NCI-H1930 (cell line): Measurements from ENCODE around the gene OR4F15.
"Not testable (repeated sequence)": the region's sequence is repeated elsewhere in the genome, so short reads cannot be mapped to it uniquely, and the experiment has no call there.

ENCODE experiments used
- DNase-seq, 2 experiments: peaks; one replicate each; lab custom pipeline; 2025; lab: John Stamatoyannopoulos, UW

OR4F15 gene, protein sequence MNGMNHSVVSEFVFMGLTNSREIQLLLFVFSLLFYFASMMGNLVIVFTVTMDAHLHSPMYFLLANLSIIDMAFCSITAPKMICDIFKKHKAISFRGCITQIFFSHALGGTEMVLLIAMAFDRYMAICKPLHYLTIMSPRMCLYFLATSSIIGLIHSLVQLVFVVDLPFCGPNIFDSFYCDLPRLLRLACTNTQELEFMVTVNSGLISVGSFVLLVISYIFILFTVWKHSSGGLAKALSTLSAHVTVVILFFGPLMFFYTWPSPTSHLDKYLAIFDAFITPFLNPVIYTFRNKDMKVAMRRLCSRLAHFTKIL

DNA sequence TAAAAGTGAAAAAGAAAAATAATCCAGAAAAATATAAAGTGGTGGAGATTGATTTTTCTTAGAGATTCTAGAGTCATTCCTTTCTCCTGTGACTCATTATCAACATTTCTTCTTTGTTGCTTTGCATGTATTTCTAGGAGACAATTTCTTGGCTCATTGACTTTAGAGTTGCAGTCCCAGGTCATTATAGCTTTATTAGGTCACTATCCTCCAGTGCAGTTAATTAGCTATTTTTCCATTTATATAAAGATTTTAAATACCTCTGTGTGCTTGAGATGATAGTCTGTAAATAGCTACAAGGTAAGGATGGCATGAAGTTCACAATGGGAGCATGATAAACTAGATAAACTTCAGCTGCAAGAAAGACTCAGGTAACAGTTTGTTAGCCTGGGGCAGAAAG lies at the start of gene OR4F15:
Gene OR4F15 (plus strand): TSS at position 301 of the 400 bp plus-strand sequence. CDS start 5,985 bp downstream, outside the sequence.
- DNase-seq, result no peak

DNA sequence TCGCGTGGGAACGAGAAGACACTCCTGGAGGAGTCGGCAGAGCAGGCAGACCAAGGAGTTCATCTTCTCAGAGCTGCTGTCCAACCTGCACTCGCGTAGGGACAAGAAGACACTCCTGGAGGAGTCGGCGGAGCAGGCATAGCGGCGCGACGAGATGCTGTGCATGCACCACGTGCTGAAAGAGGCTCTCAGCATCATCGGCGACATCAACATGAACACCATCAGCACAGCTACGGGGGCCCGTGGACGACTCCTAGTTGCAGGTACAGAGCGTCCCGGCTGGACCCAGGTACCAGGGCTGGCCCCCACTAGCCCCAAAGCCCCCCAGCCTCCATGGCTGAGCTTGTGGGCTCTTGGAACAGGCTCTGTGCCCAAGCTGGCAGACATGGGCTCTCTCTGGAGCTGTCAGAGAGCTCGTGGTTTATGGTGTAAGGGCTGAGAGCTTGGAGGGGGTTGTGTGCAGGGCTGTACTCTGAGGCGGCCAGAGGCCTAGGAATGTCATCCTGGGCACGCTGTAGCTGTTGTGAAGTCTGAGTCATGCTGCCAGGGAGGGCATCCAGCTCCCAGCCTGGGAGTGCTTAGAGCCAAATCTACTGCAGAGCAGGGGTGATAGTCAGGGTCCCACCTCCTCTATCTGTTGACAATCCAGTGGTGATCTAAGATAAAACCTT lies 47.2 kb upstream of the OR4F15 start:
- DNase-seq, result not testable (repeated sequence)

DNA sequence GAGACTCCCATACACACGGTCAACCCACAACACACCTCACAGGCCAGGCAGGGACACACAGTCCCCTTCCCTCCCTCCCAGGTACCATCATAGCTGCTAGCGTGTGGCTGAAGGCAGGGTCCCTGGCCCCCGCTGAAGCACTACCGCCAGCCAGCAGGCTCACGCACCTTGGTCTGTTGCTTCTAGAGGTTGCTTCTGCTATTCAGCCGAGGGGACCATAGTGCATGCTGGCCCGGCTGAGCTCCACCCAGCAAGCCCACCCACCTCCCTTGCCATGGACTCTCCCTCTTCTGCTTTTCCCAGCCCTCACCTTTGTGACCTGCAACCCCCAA lies 46.7 kb upstream of the OR4F15 start:
- not testable (repeated sequence) for DNase-seq

DNA sequence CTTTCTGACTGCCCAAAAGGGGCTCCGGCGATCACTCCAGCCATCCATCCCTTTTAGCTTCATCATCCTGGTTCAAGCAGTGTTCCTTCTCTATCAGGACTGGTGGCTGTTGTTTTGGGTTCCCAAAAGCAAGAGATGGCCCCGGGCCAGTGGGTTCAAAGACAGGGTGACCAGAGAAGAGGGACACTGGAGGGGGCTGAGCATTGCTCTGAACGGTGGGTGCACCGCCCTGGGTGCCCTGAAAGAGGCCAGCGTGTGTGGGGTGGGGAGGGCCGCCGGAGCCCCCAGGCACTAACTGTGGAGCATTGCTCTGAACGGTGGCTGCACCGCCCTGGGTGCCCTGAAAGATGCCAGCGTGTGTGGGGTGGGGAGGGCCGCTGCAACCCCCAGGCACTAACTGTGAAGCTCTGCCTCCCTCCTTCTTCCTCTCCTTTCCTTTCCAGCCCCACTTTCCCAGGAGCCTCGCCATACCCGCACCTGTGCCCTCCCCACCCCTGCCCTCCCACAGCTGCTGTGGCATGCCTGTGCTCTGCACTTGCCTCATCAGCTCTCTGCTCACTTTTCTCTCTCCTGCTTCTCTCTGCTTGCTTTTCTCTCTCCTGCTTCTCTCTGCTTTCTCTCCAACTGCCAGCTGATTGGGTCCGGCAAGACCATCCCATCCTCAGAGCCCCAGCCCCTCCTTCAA lies 46.1 kb upstream of the OR4F15 start:
- DNase-seq, result no peak

DNA sequence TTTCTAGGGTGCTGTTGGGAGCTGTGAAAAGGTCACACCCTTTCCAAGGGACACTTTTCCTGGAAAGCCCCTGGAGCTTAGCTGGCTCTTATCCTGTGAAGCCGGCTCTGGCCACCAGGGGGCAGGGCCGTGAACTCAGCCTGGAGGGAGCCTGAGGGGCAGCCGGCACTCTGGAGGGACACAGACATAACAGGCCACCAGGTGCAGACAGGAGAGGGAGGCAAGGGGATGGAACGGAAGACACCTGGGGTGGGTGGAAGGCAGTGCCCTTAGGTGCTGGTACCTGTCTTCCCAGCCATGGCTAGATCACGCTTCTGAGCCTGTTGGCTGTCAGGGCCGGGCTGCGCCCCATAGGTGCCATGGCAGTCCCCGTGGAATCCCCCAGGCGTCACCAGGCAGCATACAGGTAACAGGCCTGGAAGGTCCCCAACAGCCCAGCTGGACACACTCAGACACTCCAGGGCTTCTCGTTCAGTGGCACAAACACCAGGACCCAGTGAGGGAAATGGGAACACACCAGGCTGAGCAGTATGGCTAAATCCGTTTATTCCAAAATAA lies 44.8 kb upstream of the OR4F15 start:
- DNase-seq, result not testable (repeated sequence)

DNA sequence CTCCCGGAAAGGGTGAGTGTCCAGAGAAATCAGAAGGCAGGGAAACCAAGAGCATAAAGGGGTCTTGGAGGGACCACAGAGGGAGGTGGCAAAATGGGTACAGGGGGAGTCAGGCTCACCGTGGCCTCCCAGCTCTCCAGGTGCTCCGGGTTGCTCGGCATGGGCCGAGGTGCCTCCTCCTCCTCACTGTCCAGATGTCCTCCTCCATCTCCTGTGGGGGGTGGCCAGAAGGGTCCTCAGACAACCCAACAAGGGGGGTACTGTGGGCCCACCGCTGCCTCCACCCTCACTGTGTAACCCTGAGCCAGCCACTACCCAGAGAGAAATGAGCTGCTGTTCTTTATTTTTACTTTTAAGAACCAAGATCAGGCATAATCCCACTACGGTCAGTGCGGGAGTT lies 39.1 kb upstream of the OR4F15 start:
- no peak for DNase-seq

DNA sequence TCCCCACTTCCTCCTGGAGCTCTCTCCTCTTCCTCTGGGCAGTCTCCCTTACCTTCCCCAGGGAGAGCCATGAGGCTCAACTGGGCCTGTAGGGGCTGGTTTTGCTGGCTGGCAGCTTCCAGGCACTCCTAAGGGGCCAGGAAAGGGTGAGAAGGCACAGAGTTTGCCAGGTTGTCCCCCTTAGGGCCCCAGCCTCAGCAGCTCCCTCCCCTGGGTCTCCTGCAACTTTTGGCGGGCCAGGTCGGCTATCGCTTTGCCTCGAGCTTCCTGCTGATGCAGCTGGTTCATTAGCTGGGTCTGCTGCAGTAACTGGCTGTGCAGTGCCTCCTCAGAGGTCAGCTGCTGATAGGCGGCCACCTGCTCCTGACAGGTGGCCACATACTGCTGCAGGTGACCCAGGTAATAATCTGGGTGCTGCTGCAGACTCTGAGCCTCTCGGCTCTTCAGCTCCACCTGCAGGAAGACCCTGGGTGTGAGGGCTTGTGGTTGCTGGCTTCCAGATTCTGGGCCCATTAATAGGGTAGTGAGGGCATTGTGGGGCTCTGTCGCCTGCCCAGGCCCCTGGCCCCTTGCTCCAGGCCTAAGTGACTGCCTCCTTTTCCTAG lies 38.4 kb upstream of the OR4F15 start:
- DNase-seq, result no peak

DNA sequence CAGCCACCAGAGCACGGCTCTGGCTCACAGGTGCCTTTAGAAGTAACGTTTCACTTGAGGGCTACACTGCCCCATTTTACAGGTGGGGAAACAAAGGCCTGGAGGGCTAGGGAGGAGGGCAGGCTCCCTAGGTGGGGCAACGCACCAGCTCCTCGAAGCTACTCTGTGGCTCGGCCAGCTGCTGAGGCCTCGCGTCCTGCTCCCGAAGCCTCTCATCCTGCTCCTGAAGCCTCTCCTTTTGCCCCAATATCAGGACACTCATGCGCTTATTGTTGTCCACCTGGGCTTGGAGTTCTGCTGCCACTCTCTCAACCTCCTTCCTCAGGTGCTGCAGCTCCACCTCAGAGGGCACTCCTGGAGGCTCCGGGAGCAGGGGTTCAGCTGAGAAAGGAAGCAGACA lies 36.9 kb upstream of the OR4F15 start:
- no peak for DNase-seq

DNA sequence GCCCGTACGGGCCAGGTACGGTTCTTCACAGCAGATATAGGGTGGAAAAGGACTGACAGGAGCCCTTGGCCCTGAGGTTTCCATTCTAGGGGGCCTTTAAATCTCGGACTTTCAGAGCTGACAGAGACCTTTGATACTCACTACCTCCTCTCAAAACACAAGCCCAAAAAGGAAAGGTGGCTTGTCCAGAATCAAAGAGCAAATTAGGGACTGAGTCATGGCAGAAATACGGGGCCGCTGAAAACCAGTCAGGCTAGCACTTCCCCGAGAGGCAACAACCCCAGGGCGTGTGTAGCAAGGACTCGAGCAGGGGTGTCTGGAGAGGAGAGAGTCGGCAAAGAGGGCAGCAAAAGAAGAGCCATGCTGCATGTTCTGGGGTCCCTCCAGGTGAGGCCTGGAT lies 33.4 kb upstream of the OR4F15 start:
- not testable (repeated sequence) for DNase-seq

DNA sequence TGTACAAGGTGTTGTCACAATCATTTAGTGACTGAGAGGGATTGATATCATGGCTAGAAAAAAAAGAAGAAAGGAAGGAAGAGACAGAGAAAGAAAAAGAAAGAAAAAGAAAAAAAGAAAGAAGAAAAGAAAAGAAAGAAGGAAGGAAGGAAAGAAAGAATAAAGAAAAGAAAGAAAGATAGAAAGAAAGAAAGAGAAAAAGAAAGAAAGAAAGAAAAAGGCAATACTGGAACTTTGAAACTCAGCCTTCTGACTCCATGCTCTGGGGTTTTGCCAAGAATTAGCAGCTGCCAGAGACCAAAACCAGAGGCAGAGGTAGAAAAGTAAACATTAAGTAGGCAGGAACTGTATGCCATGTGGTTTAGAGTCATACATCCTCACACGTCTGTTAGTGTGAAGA lies 31.8 kb upstream of the OR4F15 start:
- DNase-seq, result not testable (repeated sequence)

DNA sequence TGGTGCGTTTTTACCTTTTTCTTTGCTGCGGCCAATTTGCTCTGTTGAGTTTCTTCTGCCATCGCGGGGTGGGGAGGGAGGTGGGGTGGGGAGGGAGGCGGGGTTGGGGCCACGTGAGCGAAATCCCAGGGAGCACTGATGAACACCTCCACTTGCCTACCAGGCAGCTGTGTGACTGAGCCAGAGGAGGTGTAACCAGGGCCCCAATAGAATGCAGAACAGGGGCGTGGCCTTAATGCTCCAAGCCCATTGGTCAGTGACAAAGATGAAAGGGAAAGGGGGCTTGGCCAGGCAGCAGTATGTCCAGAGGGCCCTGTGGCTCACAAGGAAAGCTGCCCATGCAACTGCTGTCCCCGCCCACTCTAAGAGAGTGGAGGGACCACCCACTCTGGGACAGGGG lies 30.1 kb upstream of the OR4F15 start:
- no peak for DNase-seq

DNA sequence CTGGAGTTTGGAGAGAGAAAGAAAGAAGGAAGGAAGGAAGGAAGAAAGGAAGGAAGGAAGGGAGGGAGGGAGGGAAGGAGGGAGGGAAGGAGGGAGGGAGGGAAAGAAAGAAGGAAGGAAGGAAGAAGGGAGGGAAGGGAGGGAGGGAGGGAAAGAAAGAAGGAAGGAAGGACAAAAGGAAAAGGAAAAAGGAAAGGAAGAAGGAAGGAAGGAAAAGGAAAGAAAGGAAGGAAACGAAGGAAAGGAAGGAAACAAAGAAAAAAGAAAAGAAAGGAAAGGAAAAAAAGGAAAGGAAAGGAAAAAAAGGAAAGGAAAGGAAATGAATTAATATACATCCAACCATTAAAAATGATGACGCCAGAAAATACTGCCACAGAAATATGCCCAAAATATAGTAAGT lies 27.4 kb upstream of the OR4F15 start:
- DNase-seq, result no peak

DNA sequence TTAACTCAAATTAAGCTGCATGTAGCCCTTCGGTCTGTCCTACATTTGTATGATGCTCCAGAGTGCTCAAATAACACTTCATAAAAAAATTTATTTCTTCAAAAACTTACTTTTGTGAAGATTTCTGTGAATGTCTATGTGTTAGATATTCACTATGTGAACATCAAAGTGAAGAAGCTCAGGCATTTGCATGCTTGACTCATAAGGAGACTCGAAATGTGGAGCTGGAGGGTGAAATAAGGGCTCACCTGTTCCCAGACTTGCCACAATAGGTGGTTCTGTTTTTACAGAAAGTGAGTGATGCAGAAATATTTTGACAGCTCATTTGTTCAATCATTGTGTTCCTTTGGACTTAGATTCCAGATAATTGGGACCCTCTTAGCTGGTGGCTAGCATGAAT lies 25.6 kb upstream of the OR4F15 start:
- not testable (repeated sequence) for DNase-seq

DNA sequence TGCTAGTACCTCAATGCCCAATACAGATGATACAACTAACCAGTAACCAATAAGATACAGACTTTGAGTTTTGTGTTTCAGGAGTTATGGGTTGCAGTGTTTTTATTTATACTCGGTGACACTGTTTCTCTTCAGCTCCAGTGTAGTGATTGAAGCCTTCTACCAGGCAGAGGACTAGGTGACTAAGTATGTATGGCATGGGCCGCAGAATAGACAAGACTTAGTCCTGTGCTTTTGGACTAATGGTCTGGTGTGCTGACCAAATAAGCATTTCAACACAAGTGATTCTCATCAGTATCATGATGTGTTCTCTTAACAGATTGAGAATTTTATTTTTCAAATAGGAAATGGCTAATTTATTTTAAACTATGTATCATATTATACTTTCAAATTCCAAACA lies 24.0 kb upstream of the OR4F15 start:
- DNase-seq, result not testable (repeated sequence)

DNA sequence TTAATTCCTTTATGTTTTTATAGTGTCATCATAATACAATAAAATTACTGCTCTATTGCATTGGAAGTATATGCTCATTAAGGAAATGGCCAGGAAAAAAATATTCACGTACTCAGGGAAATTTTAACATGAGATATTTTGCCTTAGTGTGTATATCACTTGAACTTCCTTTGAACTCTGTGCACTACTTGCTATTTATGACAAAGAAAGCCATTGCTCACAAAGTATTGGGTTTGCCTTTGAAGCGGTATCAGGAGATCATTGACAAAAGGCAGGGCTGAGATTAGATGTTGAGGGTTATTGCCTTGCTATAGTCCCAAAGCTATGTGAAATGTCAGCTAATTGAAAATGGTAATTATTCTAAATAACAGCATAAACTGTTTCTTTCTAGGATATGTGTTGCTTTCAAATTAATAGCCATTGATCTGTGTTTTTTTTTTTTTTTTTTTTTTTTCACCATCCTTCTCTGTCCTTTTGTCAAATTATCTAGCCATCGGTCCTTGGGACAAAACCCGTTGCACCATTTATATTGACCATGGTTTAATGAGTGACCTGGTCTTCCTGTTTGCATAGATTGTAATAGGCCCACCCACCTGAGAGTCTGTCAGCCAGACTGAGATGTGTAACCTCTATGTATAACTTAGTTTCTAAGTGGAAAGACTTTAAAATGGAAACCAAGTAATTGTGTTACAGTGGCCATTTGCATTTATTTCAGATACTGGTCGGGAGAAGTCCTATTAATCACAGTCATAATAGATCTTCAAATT lies 23.3 kb upstream of the OR4F15 start:
- not testable (repeated sequence) for DNase-seq

DNA sequence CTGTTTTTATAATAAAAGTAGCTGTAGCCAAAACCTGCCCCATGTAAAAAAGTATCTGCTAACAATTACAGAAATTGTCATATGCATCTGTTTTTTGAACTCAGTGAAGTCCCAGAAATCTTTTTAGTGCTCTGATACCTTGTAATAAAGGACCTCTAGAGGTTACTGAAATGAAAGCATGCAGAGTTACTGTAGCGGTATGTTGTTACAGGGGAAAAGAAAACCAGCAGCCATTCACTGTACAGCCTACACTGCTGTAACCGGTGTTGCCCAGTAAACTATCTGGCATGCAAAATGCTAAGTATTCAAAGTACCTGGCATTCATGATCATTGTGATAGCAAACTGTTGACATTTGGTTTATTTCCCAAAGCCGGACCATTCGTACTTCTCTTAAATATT lies 21.3 kb upstream of the OR4F15 start:
- DNase-seq, result not testable (repeated sequence)

DNA sequence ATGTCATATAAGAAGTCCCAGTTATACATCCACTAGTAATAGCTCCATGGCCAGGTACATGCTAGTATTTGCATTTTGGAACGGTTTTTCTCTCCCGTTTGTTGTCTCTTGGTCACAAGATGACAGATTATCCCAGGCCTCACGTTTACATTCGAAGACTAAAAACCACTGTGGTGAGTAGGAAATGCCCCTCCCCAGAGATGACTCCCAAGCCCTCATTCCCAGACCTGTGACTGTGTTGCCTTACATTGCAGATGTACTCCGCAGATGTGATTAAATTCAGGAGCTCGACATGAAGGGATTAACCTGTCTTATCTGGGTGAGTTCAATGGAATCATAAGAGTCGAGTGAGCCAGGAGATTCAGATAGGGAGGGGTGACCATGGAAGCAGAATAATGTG lies 18.0 kb upstream of the OR4F15 start:
- not testable (repeated sequence) for DNase-seq

DNA sequence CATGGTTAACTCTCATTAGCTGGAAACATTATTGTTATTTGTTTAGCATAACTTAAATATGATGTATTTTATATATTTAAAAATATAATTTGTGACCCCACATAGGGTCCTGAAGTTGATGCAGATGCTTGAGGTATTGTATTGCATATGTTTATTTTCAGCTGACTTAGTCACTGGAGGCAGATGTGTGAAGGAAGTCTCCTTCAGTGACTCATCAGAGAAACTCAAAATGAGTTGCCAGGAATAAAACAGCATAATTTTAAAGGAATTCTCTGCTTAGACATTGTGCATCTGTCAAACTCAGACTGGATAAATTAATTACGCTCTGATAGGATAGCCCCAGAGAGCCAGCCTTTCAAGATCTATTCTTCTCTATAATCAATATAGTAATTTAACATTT lies 16.5 kb upstream of the OR4F15 start:
- DNase-seq, result no peak

DNA sequence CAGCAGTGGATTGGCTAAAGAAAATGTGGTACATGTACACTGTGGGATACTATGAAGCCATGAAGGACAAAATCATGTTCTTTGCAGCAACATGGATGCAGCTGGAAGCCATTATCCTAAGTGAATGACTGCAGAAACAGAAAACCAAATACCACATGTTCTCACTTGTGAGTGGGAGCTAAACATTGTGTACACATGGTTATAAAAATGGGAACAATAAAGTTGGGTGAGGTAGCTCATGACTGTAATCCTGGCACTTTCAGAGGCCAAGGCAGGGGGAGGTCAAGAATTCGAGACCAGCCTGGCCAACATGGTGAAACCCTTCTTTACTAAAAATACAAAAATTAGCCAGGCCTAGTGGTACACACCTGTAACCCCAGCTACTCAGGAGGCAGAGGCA lies 12.3 kb upstream of the OR4F15 start:
- DNase-seq, result no peak

DNA sequence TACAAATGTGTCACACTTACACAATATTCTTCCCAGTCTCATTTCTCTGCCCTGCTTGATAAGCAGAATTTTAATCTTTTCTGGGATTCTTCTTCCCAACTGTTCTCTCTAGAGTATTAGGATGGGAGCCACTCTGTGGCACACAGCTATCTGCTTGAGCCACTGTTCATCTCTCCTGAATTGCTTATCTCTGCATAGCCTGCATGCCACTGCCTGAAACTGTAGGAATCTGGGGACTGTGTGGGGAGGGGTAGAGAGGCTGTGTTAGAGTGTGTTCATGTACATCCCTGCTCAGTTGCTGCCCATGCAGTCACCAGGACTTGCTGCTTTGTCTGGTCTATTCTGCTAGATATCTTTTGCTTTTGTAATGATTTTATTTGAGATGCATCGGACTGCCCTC lies 11.0 kb upstream of the OR4F15 start:
- DNase-seq, result no peak

DNA sequence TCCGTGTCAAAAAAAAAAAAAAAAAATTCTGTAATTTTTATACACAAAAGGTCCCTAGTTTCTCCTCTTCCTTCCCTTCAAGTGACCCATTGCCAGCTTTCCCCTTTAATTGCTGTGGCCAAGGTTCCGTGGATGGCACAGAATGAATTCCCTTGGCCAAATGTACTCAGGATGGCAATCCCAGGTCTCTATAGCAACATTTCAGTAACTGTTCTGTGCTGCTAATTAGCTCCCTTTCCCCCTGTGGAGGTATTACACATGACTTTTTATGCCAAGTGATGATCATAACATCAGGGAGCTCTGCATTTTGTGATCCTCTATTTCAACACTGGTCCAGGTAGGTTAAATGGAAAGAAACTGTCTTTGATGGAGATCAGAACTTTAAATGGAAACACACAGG lies 8.8 kb upstream of the OR4F15 start, which contains the start of gene OR4F6:
Gene OR4F6 (plus strand): TSS at position 301 of the 400 bp plus-strand sequence. CDS start 2,211 bp downstream, outside the sequence.
- DNase-seq, result no peak

DNA sequence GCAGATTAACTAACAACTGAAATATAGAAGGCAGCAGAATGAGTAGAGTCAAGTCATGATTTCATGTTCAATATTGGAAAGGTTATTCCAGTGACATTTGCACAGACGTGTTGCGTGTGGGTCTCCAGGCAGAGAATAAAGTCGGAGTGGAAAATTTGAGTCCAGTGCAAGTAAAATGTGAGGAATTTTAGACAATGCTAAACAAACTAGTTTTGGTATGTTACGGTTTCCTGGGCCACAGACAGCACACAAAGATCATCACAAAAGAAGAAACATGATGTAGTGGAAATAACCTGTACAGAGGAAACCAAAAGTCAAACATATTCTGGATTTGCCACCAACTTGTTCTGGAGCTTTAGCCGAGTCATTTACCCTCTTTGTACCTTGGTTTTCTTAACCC lies 8.3 kb upstream of the OR4F15 start:
- DNase-seq, result no peak
